Measurements from ENCODE around the gene CCR6. TPM values are rescaled to one million over a fixed set of nuclear protein-coding genes. Genes with fewer than 3 reads are reported as not detected.

CCR6 gene
- total RNA-seq (not detected), polyA plus RNA-seq (not detected)
- long read RNA-seq, donor 1 = 0 reads
- long read RNA-seq, donor 2 = 0 reads
- long read RNA-seq, donor 3 = 0 reads
- long read RNA-seq, donor 4 = 0 reads
- long read RNA-seq, donor 5 = 0 reads
- long read RNA-seq, donor 6 = 0 reads
- long read RNA-seq, donor 7 = 0 reads
- long read RNA-seq, donor 8 = 0 reads
- long read RNA-seq, donor 9 = 0 reads
- long read RNA-seq, donor 10 = 0 reads

DNA sequence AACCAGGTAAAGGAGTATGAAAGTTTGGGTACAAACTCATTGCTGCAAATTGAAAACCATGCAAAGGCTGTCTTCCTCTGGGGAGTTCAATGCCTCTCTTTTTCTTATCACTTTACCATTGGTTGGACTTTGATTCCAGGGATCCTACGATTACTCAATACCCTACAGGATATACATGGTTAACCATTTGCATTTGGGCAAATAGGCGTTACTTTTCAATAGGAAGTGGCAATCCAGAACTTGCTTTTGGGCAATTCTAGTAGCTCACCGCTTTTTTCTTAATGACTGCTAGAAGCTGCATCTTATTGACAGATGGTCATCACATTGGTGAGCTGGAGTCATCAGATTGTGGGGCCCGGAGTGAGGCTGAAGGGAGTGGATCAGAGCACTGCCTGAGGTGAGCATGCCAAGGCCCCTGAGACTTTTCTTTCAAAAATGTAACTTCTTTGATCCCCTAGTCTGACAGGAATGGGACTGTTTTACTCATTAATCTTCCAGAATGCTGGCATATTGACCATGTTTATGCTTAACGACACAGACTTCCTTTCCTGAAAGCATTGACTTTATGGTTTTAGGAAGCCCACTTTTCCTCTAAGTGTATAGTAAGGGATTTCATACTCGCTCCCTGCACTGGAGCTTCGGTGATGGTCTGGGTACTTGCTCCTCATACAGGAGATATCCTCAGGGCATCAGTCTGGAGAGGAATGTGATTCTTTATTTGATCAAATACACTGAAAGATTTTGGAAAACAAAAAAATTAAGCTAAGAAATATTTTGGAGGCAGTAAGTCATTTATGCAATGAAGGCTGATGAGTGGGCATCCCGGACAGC is at the start of gene CCR6:
Gene CCR6, plus strand, starts transcription at position 270 of the 831 bp plus-strand sequence. CDS start 13,039 bp downstream, outside the sequence.
- H3K9me3 ChIP-seq (replicated peaks in 1 of 3) = no peaks in the 10 kb centered on the region
- H3K27me3 ChIP-seq = no peaks in the 10 kb centered on the region
- H3K36me3 ChIP-seq (replicated peaks in 1 of 2) = no peaks in the 10 kb centered on the region
- no peak for DNase-seq
- 66 to 83% (median 73%) methylated on average over 8 of the region's 8 CpGs for WGBS, 4 donors
- intact Hi-C loops (cut with DNase I) = no loop called here
- no peaks in the 10 kb centered on the region for H3K4me1 ChIP-seq (replicated peaks in 1 of 2)
- no peak within 1 kb of the TSS for H3K4me3 ChIP-seq
- TF ChIP-seq, protein P1, sequence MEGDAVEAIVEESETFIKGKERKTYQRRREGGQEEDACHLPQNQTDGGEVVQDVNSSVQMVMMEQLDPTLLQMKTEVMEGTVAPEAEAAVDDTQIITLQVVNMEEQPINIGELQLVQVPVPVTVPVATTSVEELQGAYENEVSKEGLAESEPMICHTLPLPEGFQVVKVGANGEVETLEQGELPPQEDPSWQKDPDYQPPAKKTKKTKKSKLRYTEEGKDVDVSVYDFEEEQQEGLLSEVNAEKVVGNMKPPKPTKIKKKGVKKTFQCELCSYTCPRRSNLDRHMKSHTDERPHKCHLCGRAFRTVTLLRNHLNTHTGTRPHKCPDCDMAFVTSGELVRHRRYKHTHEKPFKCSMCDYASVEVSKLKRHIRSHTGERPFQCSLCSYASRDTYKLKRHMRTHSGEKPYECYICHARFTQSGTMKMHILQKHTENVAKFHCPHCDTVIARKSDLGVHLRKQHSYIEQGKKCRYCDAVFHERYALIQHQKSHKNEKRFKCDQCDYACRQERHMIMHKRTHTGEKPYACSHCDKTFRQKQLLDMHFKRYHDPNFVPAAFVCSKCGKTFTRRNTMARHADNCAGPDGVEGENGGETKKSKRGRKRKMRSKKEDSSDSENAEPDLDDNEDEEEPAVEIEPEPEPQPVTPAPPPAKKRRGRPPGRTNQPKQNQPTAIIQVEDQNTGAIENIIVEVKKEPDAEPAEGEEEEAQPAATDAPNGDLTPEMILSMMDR (IDR thresholded peaks at IDR 0.05) = no peak
- H3K27ac ChIP-seq = no peak within 1 kb of the TSS

DNA sequence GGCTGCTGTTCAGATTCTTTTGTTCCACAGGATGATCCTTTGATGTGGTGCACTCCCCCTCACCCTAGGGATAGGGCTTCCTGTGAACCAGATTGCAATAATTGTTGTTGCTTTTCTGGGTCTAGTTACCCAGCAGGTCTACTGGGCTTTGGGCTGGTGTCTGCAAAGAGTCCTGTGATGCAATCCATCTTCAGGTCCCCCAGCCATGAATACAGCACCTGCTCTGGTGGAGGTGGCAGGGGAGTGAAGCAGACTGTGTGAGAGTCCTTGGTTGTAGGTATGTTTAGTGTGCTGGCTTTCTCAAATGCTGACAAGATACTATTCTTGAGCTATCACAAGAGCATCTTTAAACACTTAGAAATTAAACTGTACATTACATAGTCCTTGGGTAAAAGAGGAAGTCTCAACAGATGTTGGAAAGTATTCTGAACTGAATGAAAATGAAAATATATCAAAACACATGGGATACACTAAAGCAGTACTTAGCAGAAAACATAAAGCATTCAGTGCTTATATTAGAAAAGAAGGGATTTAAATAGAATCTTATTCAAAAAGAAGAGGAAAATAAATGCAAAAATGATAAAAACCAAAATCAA is 49.1 kb upstream of the CCR6 start:
- H3K9me3 ChIP-seq (replicated peaks in 1 of 3) = no peaks in the 10 kb centered on the region
- TF ChIP-seq, protein P1 (IDR thresholded peaks at IDR 0.05) = no peak
- TF ChIP-seq POLR2A (IDR thresholded peaks at IDR 0.05) = no peak
- no peak for DNase-seq
- H3K27me3 ChIP-seq = no peaks in the 10 kb centered on the region
- H3K27ac ChIP-seq = no peak overlapping the region
- H3K4me1 ChIP-seq (replicated peaks in 1 of 2) = no peaks in the 10 kb centered on the region
- H3K4me3 ChIP-seq = no peak overlapping the region
- no peaks in the 10 kb centered on the region for H3K36me3 ChIP-seq (replicated peaks in 1 of 2)
- intact Hi-C loops (cut with DNase I) = no loop called here

DNA sequence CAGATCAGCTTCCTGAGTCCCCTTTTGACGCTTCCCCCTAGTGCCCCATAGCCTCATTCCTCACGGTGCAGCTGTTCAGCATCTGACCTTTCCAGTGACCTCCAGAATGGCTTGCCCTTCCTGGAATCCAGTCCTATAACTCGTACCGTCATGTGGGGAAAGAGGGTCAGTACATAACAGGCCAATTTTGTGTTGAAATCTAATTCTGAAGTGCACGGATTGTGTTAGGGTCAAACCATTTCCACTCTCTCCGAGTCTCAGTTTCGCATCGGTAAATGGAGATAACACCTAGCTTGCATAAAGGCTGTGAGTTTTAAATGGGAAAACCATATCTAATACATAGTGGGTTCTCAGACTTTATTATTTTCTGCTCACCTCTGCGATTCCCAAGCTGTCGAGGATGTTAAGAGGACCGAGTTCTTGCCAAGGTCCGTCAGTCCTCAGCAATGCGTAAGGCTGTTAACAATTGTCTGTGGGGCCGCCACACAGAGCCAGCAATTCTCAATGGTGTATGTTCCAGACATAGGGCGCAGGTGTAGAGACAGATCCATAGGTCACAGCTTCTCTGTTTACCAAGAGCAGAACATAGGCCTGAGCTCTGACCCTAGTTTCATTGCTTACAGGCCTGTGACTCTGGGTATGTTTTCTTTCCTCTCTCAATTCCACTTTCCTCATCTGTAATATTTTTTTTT is 45.5 kb upstream of the CCR6 start:
- H3K27ac ChIP-seq = no peak overlapping the region
- no peaks in the 10 kb centered on the region for H3K27me3 ChIP-seq
- TF ChIP-seq, protein P1 (IDR thresholded peaks at IDR 0.05) = no peak
- no peak for TF ChIP-seq POLR2A (IDR thresholded peaks at IDR 0.05)
- intact Hi-C loops (cut with DNase I) = no loop called here
- no peak for DNase-seq
- H3K9me3 ChIP-seq (replicated peaks in 1 of 3) = no peaks in the 10 kb centered on the region
- H3K36me3 ChIP-seq (replicated peaks in 1 of 2) = no peaks in the 10 kb centered on the region
- H3K4me3 ChIP-seq = no peak overlapping the region
- H3K4me1 ChIP-seq (replicated peaks in 1 of 2) = no peaks in the 10 kb centered on the region
- WGBS, 4 donors = 67 to 82% (median 74%) methylated on average over 15 of the region's 15 CpGs

DNA sequence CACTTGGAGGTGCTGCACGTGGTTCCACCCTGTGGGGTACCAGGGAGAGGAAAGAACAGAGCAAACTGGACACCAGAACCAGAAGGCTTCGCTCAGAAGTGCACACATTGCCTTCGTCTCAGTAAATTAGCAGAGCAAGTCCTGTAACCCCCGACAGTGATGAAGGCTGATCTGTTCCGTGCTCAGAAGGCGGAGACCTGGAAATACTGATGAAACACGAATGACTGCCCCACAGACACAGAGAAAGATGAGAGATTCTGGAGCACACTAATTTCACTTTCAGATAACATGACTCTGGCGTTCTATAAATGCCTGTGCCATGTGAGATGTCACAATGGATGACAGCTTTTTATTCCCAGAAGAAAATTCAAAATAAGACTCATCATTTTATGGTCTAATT is 44.2 kb upstream of the CCR6 start:
- Histone ChIP-seq H3K4me1 (replicated peaks in 1 of 2) (no peaks in the 10 kb centered on the region), H3K4me3 (no peak overlapping the region), H3K27me3 (no peaks in the 10 kb centered on the region), H3K9me3 (replicated peaks in 1 of 3) (no peaks in the 10 kb centered on the region), H3K27ac (no peak overlapping the region), H3K36me3 (replicated peaks in 1 of 2) (no peaks in the 10 kb centered on the region)
- no peak for DNase-seq
- WGBS, 4 donors = 85 to 89% (median 87%) methylated on average over 7 to 8 of the region's 8 CpGs
- intact Hi-C loops (cut with DNase I) = no loop called here
- TF ChIP-seq POLR2A (IDR thresholded peaks at IDR 0.05) = no peak
- TF ChIP-seq, protein P1 (IDR thresholded peaks at IDR 0.05) = no peak
